Activated T-cell treated with anti-CD3 and anti-CD28 coated beads, Interleukin-2, amount 50 U/mL, for 24 hours (primary cell): ENCODE measurements around the gene TMEFF1.
"Not testable (repeated sequence)": the region's sequence is repeated elsewhere in the genome, so short reads cannot be mapped to it uniquely, and the experiment has no call there.

Experiments used
- DNase-seq: peaks from one replicate; pipeline ENCODE4 v3.0.0-alpha.2; 2020
- H3K27ac Mint-ChIP-seq: 2 replicates; pipeline ENCODE4 v1.8.0; 2020; ENCODE audit warnings: mild to moderate bottlenecking, mixed read lengths
- H3K27me3 Mint-ChIP-seq: 2 replicates; pipeline ENCODE4 v1.8.0; 2020; ENCODE audit warnings: mixed read lengths
- H3K36me3 Mint-ChIP-seq: 2 replicates; pipeline ENCODE4 v1.8.0; 2020; ENCODE audit warnings: low read depth, mixed read lengths
- H3K4me1 Mint-ChIP-seq: 2 replicates; pipeline ENCODE4 v1.8.0; 2020; ENCODE audit warnings: low read depth, mixed read lengths
- H3K4me3 Mint-ChIP-seq: 2 replicates; pipeline ENCODE4 v1.8.0; 2020; ENCODE audit warnings: mild to moderate bottlenecking, moderate library complexity, mixed read lengths
- H3K9me3 Mint-ChIP-seq: 2 replicates; pipeline ENCODE4 v1.8.0; 2020; ENCODE audit warnings: mixed read lengths

The TMEFF1 gene

DNA sequence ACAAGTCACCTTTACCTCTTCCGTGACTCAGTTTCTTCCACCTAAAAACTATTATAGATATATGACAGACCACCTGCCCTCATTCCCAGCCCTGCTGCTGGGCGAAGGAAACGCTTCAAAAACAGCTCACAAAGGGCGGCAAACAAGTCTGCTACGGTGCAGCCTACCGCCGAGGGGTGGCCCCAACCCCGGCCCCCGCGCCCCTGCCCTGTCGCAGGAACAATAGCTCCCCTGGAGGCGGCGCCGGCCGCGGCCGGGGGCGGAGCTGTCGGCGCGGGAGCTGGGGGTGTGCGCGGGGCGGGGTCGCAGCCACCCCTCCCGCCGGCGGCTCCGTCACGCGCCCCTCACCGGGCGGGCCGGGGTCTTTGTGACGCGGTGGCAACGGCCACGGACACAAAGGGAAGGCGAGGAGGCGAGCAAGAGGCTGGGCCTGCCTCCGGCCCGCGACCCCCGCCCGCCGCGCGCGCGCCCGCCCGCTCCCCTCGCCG lies at the start of gene TMEFF1:
Gene TMEFF1 (plus strand): TSS at position 362 of the 488 bp plus-strand sequence. CDS start 396 bp downstream, outside the sequence.
- DNase-seq, result peak; percentile 63
- Mint-ChIP-seq H3K27ac (no peak within 1 kb of the TSS), H3K9me3 (no peaks in the 10 kb centered on the region), H3K4me3 (peak within 1 kb of the TSS; percentile 68), H3K4me1 (peaks cover 4% of the 10 kb centered on the region), H3K27me3 (peaks cover 41% of the 10 kb centered on the region), H3K36me3 (no peaks in the 10 kb centered on the region)

DNA sequence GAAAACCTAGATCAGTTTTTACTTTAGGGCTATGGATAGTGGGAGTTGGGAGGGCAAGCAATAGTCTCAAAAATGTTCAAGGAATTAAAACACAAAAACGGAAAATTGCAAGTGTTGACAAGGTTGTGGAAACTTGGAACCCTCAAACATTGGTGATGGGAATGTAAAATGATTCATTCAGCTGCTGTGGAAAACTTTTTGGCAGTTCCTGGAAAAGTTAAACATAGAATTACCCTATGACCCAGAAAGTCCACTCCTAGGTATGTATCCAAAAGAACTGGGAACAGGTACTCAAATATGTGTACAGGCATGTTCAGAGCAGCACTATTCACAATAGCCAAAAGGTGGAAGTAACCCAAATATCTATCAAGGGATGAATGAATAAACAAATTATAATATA lies 47.2 kb upstream of the TMEFF1 start:
- Mint-ChIP-seq H3K27me3 (peaks cover 9% of the 10 kb centered on the region), H3K4me1 (peaks cover 34% of the 10 kb centered on the region), H3K36me3 (peaks cover 4% of the 10 kb centered on the region), H3K4me3 (peak overlapping the region; percentile 87), H3K27ac (peak overlapping the region; percentile 92), H3K9me3 (no peaks in the 10 kb centered on the region)
- no peak for DNase-seq

DNA sequence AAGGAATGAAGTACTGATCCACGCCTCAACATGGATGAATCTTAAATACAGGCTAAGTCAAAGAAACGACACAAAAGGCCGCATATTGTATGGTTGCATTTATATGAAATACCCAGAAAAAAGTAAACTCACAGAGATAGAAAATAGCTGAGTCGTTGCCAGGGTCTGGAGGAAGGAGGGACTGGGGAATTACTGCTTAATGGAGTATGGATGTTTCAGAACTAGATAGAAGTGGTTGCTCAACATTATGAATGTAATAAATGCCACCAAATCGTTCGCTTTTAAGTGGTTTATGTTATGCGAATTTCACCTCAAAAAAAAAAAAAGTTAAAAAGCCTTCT lies 46.8 kb upstream of the TMEFF1 start:
- Mint-ChIP-seq H3K4me3 (peak overlapping the region; percentile 87), H3K4me1 (peaks cover 34% of the 10 kb centered on the region), H3K27ac (peak overlapping the region; percentile 92), H3K36me3 (peaks cover 4% of the 10 kb centered on the region), H3K9me3 (no peaks in the 10 kb centered on the region), H3K27me3 (peaks cover 8% of the 10 kb centered on the region)
- no peak for DNase-seq

- peak; percentile 71 for DNase-seq
- Mint-ChIP-seq H3K27ac (peak within 1 kb of the TSS; percentile 92), H3K27me3 (peaks cover 2% of the 10 kb centered on the region), H3K4me1 (peaks cover 34% of the 10 kb centered on the region), H3K36me3 (peaks cover 4% of the 10 kb centered on the region), H3K9me3 (no peaks in the 10 kb centered on the region), H3K4me3 (peak within 1 kb of the TSS; percentile 87)
These were observed 46.2 kb upstream of the TMEFF1 start, which contains the start of gene MSANTD3 for GRCh38 chr9:100426530-100427365. Gene MSANTD3 (plus strand): TSS chr9:100427143. CDS start chr9:100441939, 14,796 bp downstream.

DNA sequence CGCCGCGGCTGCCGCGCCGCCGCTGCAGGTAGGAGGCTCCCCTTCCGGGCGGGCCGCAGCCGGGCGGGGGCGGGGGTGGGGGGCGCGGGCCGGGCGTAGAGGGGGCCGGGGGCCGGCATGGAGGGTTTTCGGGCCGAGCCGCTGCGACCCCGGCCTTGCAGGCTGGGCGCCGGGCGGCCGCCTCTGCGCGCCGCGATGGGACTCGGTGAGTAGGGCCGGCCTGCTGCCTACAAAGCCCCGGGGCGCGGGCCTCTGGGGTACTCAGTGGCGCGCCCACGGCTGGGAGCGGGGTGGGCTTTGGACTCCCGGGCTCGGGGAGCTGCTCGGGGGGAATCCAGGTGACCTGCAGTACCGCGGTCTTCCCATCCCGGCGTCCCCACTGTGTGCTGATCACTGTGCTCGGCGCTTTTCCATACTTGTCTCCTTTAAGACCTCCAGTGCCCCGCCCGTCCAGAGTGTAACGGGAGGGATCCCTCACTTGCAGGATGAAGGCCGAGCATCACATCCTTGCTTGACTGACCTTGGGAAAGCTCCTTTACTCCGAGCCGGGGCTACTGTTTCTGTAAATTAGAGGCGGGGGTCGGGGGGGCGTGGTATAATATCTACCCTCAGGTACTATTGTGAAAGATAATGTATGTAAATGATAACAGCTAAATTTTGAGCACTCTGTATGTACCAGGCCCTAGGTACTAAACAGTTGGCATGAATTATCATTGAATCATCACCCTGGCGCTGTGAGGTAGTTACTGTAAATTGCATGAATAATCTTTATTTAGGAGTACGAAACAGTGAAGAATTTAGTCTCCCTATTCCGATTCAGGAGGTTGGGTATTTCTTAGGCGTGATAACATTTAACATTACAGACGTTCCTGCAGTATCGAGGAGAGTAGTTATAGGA lies 45.3 kb upstream of the TMEFF1 start:
- Mint-ChIP-seq H3K9me3 (no peaks in the 10 kb centered on the region), H3K27me3 (no peaks in the 10 kb centered on the region), H3K27ac (peak overlapping the region; percentile 67), H3K4me3 (peak overlapping the region; percentile 80), H3K36me3 (peaks cover 4% of the 10 kb centered on the region), H3K4me1 (peaks cover 34% of the 10 kb centered on the region)
- peak; percentile 77 for DNase-seq

DNA sequence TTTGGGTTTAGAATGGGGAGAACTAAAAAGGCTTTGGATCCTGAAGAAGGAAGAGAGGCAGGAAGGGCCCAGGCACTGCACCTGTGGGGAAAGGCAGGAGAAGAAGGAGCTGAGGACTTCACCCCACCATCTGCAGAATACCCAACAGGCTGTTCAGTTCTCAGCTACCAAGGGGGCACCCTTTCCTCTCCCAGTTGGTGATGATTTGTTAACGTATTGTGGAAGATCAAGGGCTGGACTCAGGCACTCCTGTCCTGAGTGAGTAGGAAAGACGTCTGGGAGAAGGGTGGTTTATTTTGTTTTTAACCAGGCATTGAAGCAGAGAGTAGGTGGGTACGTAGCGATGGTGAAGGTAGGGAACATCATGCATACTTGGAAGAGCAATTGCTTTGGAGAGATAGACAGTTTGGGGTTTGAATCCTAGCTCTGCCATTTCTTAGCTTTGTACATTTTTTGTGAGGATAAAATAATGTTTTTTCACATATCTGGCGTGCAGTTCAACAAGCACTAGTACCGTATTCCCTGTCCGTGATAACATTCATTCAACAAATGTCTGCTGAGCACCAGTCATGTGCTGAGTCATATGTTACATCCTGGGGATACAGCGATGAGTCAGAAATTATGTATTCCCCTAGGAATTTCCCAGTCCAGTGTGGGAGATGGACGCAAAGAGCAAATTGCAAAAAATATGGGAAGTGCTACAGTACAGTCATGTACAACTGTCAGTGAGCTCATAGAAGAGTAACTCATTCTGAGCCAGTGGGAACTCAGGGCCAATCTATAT lies 43.9 kb upstream of the TMEFF1 start:
- DNase-seq, result no peak
- peaks cover 4% of the 10 kb centered on the region for H3K36me3 Mint-ChIP-seq
- no peak overlapping the region for H3K27ac Mint-ChIP-seq
- no peaks in the 10 kb centered on the region for H3K27me3 Mint-ChIP-seq
- H3K4me1 Mint-ChIP-seq, result peaks cover 34% of the 10 kb centered on the region
- H3K9me3 Mint-ChIP-seq, result no peaks in the 10 kb centered on the region
- H3K4me3 Mint-ChIP-seq, result peak overlapping the region; percentile 4

DNA sequence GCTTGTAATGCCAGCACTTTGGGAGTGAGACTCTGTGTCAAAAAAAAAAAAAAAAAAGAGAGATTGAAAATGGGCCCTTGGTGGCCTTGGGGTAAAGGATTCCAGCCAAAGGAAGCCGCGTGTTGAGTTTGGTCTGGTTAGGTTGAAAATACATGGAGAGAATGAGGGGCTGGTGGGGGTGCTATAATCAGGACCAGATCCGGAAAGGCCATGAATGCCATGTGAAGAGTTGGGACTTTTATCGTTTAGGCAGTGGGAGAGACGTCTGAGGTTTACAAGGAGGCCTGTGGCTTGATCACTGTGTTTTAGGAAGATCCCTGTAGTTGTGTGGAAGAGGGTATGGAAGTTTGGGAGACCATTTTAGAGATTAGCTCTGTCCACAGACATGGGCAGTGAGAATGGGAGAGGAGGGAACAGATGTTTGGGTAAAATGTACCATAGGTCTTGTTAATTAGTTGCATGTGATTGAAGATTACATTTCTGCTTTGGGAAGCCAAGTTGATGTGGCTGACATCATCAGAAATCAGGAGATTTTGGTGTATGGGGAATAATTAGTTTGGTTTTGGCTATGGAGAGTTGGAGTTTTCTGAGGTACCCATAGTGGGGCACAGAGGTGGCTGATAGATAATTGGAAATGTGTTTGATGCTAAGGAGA lies 42.5 kb upstream of the TMEFF1 start:
- H3K27me3 Mint-ChIP-seq, result no peaks in the 10 kb centered on the region
- H3K4me1 Mint-ChIP-seq, result peaks cover 34% of the 10 kb centered on the region
- no peak overlapping the region for H3K4me3 Mint-ChIP-seq
- no peak overlapping the region for H3K27ac Mint-ChIP-seq
- H3K36me3 Mint-ChIP-seq, result peaks cover 4% of the 10 kb centered on the region
- no peaks in the 10 kb centered on the region for H3K9me3 Mint-ChIP-seq
- no peak for DNase-seq

GRCh38 chr9:100431886-100432285 lies 41.1 kb upstream of the TMEFF1 start:
- Mint-ChIP-seq H3K4me3 (no peak overlapping the region), H3K36me3 (no peaks in the 10 kb centered on the region), H3K4me1 (peaks cover 21% of the 10 kb centered on the region), H3K27me3 (no peaks in the 10 kb centered on the region), H3K9me3 (no peaks in the 10 kb centered on the region), H3K27ac (no peak overlapping the region)
- no peak for DNase-seq

- peaks cover 20% of the 10 kb centered on the region for H3K4me1 Mint-ChIP-seq
- H3K27ac Mint-ChIP-seq, result no peak overlapping the region
- H3K36me3 Mint-ChIP-seq, result no peaks in the 10 kb centered on the region
- no peaks in the 10 kb centered on the region for H3K27me3 Mint-ChIP-seq
- no peak for DNase-seq
- H3K9me3 Mint-ChIP-seq, result no peaks in the 10 kb centered on the region
- no peak overlapping the region for H3K4me3 Mint-ChIP-seq
These were observed 40.2 kb upstream of the TMEFF1 start for GRCh38 chr9:100432736-100433135.

DNA sequence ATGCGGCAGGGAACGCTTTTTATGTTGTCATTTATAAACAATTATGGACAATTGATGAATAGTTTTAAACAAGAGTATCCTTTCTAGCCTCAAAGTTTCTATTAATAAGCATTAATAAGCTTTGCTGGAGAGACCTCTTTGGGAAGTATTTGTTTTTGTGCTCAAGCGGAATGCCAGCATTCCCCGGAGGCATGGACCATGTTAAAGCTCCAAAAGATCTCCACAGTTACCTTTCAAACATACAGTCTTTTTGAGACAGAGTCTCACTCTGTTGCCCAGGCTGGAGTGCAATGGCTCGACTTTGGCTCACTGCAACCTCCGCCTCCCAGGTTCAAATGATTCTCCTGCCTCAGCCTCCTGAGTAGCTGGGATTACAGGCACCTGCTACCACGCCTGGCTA lies 36.4 kb upstream of the TMEFF1 start:
- H3K36me3 Mint-ChIP-seq, result peaks cover 2% of the 10 kb centered on the region
- no peak overlapping the region for H3K4me3 Mint-ChIP-seq
- no peak overlapping the region for H3K27ac Mint-ChIP-seq
- no peaks in the 10 kb centered on the region for H3K4me1 Mint-ChIP-seq
- no peak for DNase-seq
- H3K27me3 Mint-ChIP-seq, result no peaks in the 10 kb centered on the region
- no peaks in the 10 kb centered on the region for H3K9me3 Mint-ChIP-seq

GRCh38 chr9:100437860-100438805 lies 34.8 kb upstream of the TMEFF1 start:
- Mint-ChIP-seq H3K27ac (no peak overlapping the region), H3K27me3 (no peaks in the 10 kb centered on the region), H3K4me1 (no peaks in the 10 kb centered on the region), H3K4me3 (no peak overlapping the region), H3K9me3 (no peaks in the 10 kb centered on the region), H3K36me3 (peaks cover 11% of the 10 kb centered on the region)
- peak; percentile 59 for DNase-seq

DNA sequence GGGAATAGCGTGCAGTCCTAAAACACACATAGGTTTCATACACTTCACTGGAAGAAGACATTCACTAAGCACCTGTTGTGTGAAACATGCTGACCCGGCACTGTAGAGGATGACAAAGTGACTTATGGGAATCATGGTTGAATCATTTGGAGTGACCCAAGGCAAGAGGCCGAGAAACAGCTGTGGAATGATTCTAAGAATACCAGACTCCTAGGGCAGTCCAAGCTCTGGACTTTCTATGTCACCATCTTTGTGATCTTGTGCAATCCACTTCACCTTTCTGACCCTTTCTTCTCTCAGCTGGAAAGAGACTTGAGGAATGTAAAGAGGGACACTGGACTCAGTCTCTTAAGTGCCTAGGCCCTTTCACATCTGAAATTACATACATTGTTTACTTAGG lies 32.9 kb upstream of the TMEFF1 start:
- H3K27ac Mint-ChIP-seq, result no peak overlapping the region
- H3K27me3 Mint-ChIP-seq, result no peaks in the 10 kb centered on the region
- no peaks in the 10 kb centered on the region for H3K9me3 Mint-ChIP-seq
- peaks cover 27% of the 10 kb centered on the region for H3K36me3 Mint-ChIP-seq
- DNase-seq, result no peak
- no peaks in the 10 kb centered on the region for H3K4me1 Mint-ChIP-seq
- no peak overlapping the region for H3K4me3 Mint-ChIP-seq

DNA sequence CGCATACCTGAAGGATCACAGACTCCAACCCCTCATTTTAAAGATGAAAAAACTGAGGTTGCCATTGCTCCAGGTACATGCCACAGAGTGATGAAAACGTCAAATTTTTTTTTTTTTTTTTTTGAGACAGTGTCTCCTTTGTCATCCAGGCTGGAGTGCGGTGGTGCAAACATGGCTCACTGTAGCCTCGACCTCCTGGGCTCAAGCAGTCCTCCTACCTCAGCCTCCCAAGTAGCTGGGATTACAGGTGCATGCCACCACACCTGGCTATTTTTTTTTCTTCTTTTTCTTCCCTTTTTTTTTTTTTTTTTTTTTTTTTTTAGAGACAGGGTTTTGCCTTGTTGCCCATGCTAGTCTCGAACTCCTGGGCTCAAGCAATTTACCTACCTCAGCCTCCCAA lies 32.5 kb upstream of the TMEFF1 start:
- not testable (repeated sequence) for H3K27ac Mint-ChIP-seq, H3K4me3 Mint-ChIP-seq, H3K27me3 Mint-ChIP-seq, H3K9me3 Mint-ChIP-seq, H3K4me1 Mint-ChIP-seq, DNase-seq
- H3K36me3 Mint-ChIP-seq, result peaks cover 28% of the 10 kb centered on the region
